A549 (cell line): Measurements from ENCODE around the gene NKX6-1. TPM values are rescaled to one million over a fixed set of nuclear protein-coding genes. Genes with fewer than 3 reads are reported as not detected.

Experiments
- ATAC-seq, 2 experiments: fragments of 200-7000 bp in 1 of 2; fragments of >200 bp in 1 of 2; cut with Nextera tagmentation in 1 of 2; cut with Tn5 transposase in 1 of 2; 3 replicates each; pipeline versions ENCODE4 v1.8.0 to v1.9.1; 2018 to 2020; ENCODE audit warnings: mild to moderate bottlenecking in 1 of 2, moderate library complexity in 1 of 2
- CTCF ChIA-PET: fragments of 300-600 bp; sonication (Branson Sonifier 250); formaldehyde crosslinking; extraction: SDS; loops from one replicate; lab custom pipeline; 2021; ENCODE audit warnings: antibody characterized with exemption, inconsistent platforms; lab: Yijun Ruan, JAX
- POLR2A ChIA-PET: fragments of 350-600 bp; formaldehyde crosslinking; extraction: SDS; loops from one replicate; lab custom pipeline; 2021; ENCODE audit warnings: antibody characterized with exemption, inconsistent platforms; lab: Yijun Ruan, JAX
- DNase-seq, 2 experiments: peaks; one replicate each; pipeline versions ENCODE4 v3.0.0 to v3.0.0-alpha.2; 2011 to 2016; ENCODE audit warnings: low read depth in 1 of 2, low spot score in 1 of 2
- FAIRE-seq: peaks from 2 replicates; lab custom pipeline; 2011; peaks lifted over from hg19 to GRCh38; lab: Jason Lieb, UNC
- H3K27ac ChIP-seq, 2 experiments: fragments of >200 bp; sonication (Bioruptor Twin); formaldehyde crosslinking; 3 replicates each; pipeline ENCODE4 v1.5.1; 2016 to 2017
- H3K4me1 ChIP-seq: fragments of >200 bp; sonication (Bioruptor Twin); formaldehyde crosslinking; 3 replicates; pipeline ENCODE4 v1.6.1; 2016
- H3K4me2 ChIP-seq: fragments of >200 bp; sonication (Bioruptor Twin); formaldehyde crosslinking; 3 replicates; pipeline ENCODE4 v1.6.1; 2016
- H3K4me3 ChIP-seq: fragments of >200 bp; sonication (Bioruptor Twin); formaldehyde crosslinking; 3 replicates; pipeline ENCODE4 v1.5.1; 2016
- H3K9me3 ChIP-seq: fragments of >200 bp; sonication (Bioruptor Twin); formaldehyde crosslinking; 3 replicates; pipeline ENCODE4 v1.6.1; 2016
- CBX2 ChIP-seq: fragments of 200-600 bp; sonication (generic); IDR thresholded peaks from 2 replicates; pipeline ENCODE4 v1.6.1; 2016; ENCODE audit warnings: low read depth, mild to moderate bottlenecking, borderline replicate concordance
- CHD4 ChIP-seq: fragments of 200-600 bp; sonication (generic); IDR thresholded peaks from 2 replicates; pipeline ENCODE4 v1.6.1; 2016; ENCODE audit warnings: antibody characterized with exemption, mild to moderate bottlenecking, borderline replicate concordance
- EHF ChIP-seq: fragments of 250-450 bp; sonication (Bioruptor Pico); IDR thresholded peaks from 2 replicates; pipeline ENCODE4 v1.5.0; 2020; ENCODE audit warnings: mild to moderate bottlenecking
- EHMT2 ChIP-seq: fragments of 200-600 bp; sonication (generic); IDR thresholded peaks from 2 replicates; pipeline ENCODE4 v1.6.1; 2016; ENCODE audit warnings: antibody characterized with exemption, low read depth, mild to moderate bottlenecking, moderate library complexity
- ESRRA ChIP-seq: fragments of 150-350 bp; IDR thresholded peaks from 2 replicates; pipeline ENCODE4 v1.6.1; 2014; ENCODE audit warnings: mild to moderate bottlenecking, low read length, borderline replicate concordance
- HEYL ChIP-seq: fragments of 250-450 bp; sonication (Bioruptor Pico); IDR thresholded peaks from 2 replicates; pipeline ENCODE4 v1.8.0; 2021; ENCODE audit warnings: mild to moderate bottlenecking, moderate library complexity
- HOXB13 ChIP-seq: fragments of 250-450 bp; sonication (Bioruptor Pico); IDR thresholded peaks from 2 replicates; pipeline ENCODE4 v1.5.0; 2020; ENCODE audit warnings: low read depth, mild to moderate bottlenecking, moderate library complexity
- JUN ChIP-seq, 2 experiments: fragments of >200 bp; sonication (Bioruptor Twin); formaldehyde crosslinking; IDR thresholded peaks; 2 replicates in 1 of 2; 3 replicates in 1 of 2; pipeline ENCODE4 v1.6.1; 2016 to 2017
- KDM5A ChIP-seq: fragments of 200-600 bp; sonication (generic); IDR thresholded peaks from 2 replicates; pipeline ENCODE4 v1.6.1; 2016; ENCODE audit warnings: antibody characterized with exemption, mild to moderate bottlenecking
- MAFK ChIP-seq: fragments of 450-650 bp; IDR thresholded peaks from 2 replicates; pipeline ENCODE4 v1.6.1; 2014; ENCODE audit not compliant: partially characterized antibody
- MYC ChIP-seq: IDR thresholded peaks from 2 replicates; pipeline ENCODE4 v1.6.1; 2012; ENCODE audit warnings: mild to moderate bottlenecking, inconsistent platforms, low read length, improper control_type of control experiment, borderline replicate concordance
- NR3C1 ChIP-seq: fragments of >200 bp; sonication (Bioruptor Twin); formaldehyde crosslinking; IDR thresholded peaks from 3 replicates; pipeline ENCODE4 v1.6.1; 2017
- RAD21 ChIP-seq, 2 experiments: fragments of >200 bp in 1 of 2; sonication (Bioruptor Twin) in 1 of 2; formaldehyde crosslinking in 1 of 2; IDR thresholded peaks in 1 of 2; conservative IDR thresholded peaks in 1 of 2; 2 replicates in 1 of 2; 3 replicates in 1 of 2; pipeline ENCODE4 v1.6.1; 2012 to 2018; ENCODE audit warnings: inconsistent platforms in 1 of 2
- SREBF2 ChIP-seq: fragments of 450-650 bp; IDR thresholded peaks from 2 replicates; pipeline ENCODE4 v1.6.1; 2014; ENCODE audit warnings: mild to moderate bottlenecking, moderate library complexity
- TFCP2L1 ChIP-seq: fragments of 250-450 bp; sonication (Bioruptor Pico); IDR thresholded peaks from 2 replicates; pipeline ENCODE4 v1.5.0; 2021; ENCODE audit warnings: mild to moderate bottlenecking
- TP53 ChIP-seq: fragments of 250-450 bp; sonication (Bioruptor Pico); IDR thresholded peaks from 2 replicates; pipeline ENCODE4 v1.5.0; 2021; ENCODE audit warnings: mild to moderate bottlenecking, moderate library complexity
- ZSCAN20 ChIP-seq: fragments of 250-450 bp; sonication (Bioruptor Pico); IDR thresholded peaks from 2 replicates; pipeline ENCODE4 v1.8.0; 2022; ENCODE audit warnings: mild to moderate bottlenecking, moderate library complexity
- whole genome bisulfite sequencing: methylation state at CpG from one replicate; pipeline ENCODE4 v1.1.6; 2017; ENCODE audit errors: missing lambda C conversion rate; 5-methylcytosine and 5-hydroxymethylcytosine counted together
- polyA plus RNA-seq, 4 experiments: library from polyadenylated mRNA; depleted of rRNA in 3 of 4; stranded (reverse); fragments of >200 nt; fragmentation: RNase III in 1 of 4; extraction: RNeasy Plus Mini Kit Qiagen cat#74134 plus additional on column Dnase treatment in 1 of 4; gene quantifications; 2 replicates in 3 of 4; 3 replicates in 1 of 4; pipeline ENCODE4 v1.2.3, GENCODE V29; 2011 to 2017
- TF ChIP-seq, protein P1 (sequence below): IDR thresholded peaks from 2 replicates; pipeline ENCODE4 v1.6.1; 2012
- TF ChIP-seq, protein P2 (sequence below): fragments of 250-450 bp; sonication (Bioruptor Pico); IDR thresholded peaks from 2 replicates; pipeline ENCODE4 v1.5.0; 2021; ENCODE audit warnings: mild to moderate bottlenecking, moderate library complexity, borderline replicate concordance
- TF ChIP-seq, protein P3 (sequence below): IDR thresholded peaks from 2 replicates; pipeline ENCODE4 v1.6.1; 2012

NKX6-1 gene
- polyA plus RNA-seq, 2 of the 4 experiments (the other 2 are of a cell fraction), result 0.13 to 0.28 TPM

DNA sequence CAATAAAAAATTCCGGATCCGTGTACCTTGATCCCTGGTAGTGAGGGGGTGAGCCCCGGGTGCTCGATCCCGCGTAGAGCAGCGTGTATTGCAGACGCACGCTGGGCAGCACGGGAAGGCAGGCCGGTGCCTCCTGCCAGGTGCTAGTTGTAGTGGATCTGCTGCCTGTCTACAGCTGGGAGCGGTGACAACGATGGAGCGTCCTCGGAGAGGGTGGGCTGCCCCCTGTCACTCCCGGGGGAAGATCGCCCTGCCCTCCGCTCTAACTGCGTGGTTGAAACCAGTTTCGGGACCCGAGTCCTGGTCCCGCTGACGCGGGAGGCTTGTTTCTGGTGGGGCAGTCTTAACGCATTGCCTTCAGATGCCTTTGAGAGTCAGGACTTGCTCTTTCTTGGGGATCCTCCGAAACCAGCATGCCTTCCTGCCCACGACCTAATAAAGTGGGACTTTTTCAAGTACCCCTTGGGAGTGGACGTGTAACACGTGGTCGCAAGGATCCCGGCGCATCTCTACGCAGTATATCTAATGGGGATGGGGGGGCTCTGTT lies 2.7 kb upstream of the NKX6-1 start:
- no peak overlapping the region for H3K4me2 ChIP-seq
- ChIA-PET POLR2A (no interaction called here), CTCF (interaction anchor here (0.9 kb wide), 1 partner anchor 21 kb away, joined by 3 read pairs; no protein-coding TSS in a partner anchor)
- H3K4me1 ChIP-seq, result no peaks in the 10 kb centered on the region
- TF ChIP-seq, protein P1, sequence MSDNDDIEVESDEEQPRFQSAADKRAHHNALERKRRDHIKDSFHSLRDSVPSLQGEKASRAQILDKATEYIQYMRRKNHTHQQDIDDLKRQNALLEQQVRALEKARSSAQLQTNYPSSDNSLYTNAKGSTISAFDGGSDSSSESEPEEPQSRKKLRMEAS, result no peak
- DNase-seq (no peak), ATAC-seq (no peak), FAIRE-seq (no peak)
- H3K9me3 ChIP-seq, result no peaks in the 10 kb centered on the region
- no peak overlapping the region for H3K4me3 ChIP-seq
- WGBS, result 65% methylated on average over 30 of the region's 33 CpGs
- no peak overlapping the region for H3K27ac ChIP-seq

DNA sequence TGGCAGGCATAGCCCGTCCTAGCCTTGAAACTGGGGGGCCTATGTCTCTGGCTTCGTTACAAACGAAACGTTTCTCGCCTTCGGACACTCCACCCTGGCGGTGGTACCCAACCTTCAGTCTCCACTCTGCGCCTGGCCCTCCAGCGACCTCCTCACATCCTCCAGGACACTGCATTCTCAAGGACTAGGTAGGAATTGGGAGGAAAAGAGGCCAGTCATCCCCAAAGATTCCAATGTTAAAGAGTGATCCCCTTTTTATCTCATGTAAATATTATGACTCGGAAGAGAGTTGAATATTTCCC lies 2.1 kb upstream of the NKX6-1 start:
- Histone ChIP-seq H3K27ac (no peak overlapping the region), H3K4me2 (no peak overlapping the region), H3K4me1 (no peaks in the 10 kb centered on the region), H3K9me3 (no peaks in the 10 kb centered on the region), H3K4me3 (no peak overlapping the region)
- CTCF ChIA-PET, result no interaction called here
- POLR2A ChIA-PET, result no interaction called here
- DNase-seq, result no peak
- WGBS, result 64% methylated on average over 10 of the region's 10 CpGs
- FAIRE-seq, result no peak
- no peak for ATAC-seq
- TF ChIP-seq, protein P2, sequence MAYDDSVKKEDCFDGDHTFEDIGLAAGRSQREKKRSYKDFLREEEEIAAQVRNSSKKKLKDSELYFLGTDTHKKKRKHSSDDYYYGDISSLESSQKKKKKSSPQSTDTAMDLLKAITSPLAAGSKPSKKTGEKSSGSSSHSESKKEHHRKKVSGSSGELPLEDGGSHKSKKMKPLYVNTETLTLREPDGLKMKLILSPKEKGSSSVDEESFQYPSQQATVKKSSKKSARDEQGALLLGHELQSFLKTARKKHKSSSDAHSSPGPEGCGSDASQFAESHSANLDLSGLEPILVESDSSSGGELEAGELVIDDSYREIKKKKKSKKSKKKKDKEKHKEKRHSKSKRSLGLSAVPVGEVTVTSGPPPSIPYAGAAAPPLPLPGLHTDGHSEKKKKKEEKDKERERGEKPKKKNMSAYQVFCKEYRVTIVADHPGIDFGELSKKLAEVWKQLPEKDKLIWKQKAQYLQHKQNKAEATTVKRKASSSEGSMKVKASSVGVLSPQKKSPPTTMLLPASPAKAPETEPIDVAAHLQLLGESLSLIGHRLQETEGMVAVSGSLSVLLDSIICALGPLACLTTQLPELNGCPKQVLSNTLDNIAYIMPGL, result no peak
- TF ChIP-seq EHF (CRISPR knock-in tag) (no peak), RAD21 (conservative IDR thresholded peaks at IDR 0.05 in 1 of 2, IDR thresholded peaks at IDR 0.05 in 1 of 2) (no peak), JUN (IDR thresholded peaks at IDR 0.05) (no peak), TP53 (CRISPR knock-in tag) (no peak), ZSCAN20 (CRISPR knock-in tag) (no peak), ESRRA (no peak), TFCP2L1 (CRISPR knock-in tag) (no peak)
- TF ChIP-seq, protein P3, sequence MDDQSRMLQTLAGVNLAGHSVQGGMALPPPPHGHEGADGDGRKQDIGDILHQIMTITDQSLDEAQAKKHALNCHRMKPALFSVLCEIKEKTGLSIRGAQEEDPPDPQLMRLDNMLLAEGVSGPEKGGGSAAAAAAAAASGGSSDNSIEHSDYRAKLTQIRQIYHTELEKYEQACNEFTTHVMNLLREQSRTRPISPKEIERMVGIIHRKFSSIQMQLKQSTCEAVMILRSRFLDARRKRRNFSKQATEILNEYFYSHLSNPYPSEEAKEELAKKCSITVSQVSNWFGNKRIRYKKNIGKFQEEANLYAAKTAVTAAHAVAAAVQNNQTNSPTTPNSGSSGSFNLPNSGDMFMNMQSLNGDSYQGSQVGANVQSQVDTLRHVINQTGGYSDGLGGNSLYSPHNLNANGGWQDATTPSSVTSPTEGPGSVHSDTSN, result no peak
- TF ChIP-seq, all 56 proteins: peak for 0

DNA sequence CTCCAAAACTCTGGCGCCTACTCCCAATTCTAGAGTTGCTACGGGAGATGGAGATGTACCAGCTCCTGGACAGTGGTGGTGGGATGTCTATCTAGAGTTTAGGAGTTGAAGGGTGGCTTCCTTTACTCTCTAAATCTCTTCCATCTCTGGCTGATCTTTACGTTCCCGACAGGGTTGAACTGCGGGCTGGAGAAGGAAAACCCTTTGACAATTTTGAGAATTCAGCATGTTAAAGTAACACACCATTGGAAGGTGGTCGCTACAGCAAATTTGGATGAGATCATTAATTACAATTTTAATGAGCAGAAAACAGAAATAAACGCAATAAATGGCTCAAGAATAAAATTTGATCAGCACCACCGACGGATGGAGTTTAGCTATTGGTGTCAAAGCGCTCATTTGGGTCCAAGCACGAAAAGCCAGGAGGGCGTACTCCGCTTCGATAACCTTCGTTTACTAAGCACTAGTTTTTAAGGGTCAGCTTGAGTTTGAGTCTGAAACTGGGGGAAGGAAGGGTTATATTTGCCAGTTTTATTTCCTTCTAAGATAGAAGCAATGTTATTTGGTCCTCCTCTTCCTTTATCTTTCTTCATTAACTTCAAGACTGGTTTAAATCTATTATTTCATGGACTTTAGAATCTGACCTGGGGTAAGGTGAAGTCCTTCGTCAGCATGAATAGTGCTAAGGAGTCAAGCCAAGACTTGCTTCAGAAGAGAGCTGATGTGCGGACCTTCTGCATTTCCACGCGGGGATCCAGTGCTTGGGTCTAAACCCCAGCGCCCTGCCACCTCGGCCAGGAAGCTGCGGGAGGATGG lies 1.5 kb upstream of the NKX6-1 start:
- TF ChIP-seq, protein P1, result no peak
- TF ChIP-seq MAFK (no peak), NR3C1 (no peak), EHMT2 (no peak), HOXB13 (CRISPR knock-in tag) (no peak), SREBF2 (no peak), CHD4 (no peak), MYC (no peak), KDM5A (no peak), CBX2 (no peak), HEYL (CRISPR knock-in tag) (no peak)
- TF ChIP-seq, all 56 proteins: peak for 0
- no peak for DNase-seq
- no peak overlapping the region for H3K27ac ChIP-seq
- no peaks in the 10 kb centered on the region for H3K9me3 ChIP-seq
- no peak overlapping the region for H3K4me3 ChIP-seq
- no peak overlapping the region for H3K4me2 ChIP-seq
- ChIA-PET POLR2A (no interaction called here), CTCF (no interaction called here)
- ATAC-seq, result no peak
- 71% methylated on average over 22 of the region's 22 CpGs for WGBS
- no peaks in the 10 kb centered on the region for H3K4me1 ChIP-seq
- no peak for FAIRE-seq
